GM12801 (cell line): ENCODE measurements around the gene CLPSL1.

Source experiments
- CTCF ChIP-seq: IDR thresholded peaks from one replicate; pipeline ENCODE4 v1.5.1; 2011; ENCODE audit warnings: control low read depth; ENCODE audit not compliant: insufficient read length; ENCODE audit errors: extremely low read depth

CLPSL1 gene

GRCh38 chr6:35780719-35781118, at the start of gene CLPSL1:
Gene CLPSL1, plus strand, starts transcription at chr6:35781019. Its CDS starts 92 bp downstream, at chr6:35781111.
- no peak for TF ChIP-seq CTCF

GRCh38 chr6:35731414-35731735, 49.4 kb upstream of the CLPSL1 start:
- TF ChIP-seq CTCF, result no peak

- TF ChIP-seq CTCF, result no peak
These were observed 48.9 kb upstream of the CLPSL1 start for GRCh38 chr6:35731736-35732532.

GRCh38 chr6:35733633-35734032, 47.2 kb upstream of the CLPSL1 start:
- TF ChIP-seq CTCF, result no peak

- no peak for TF ChIP-seq CTCF
These were observed 45.4 kb upstream of the CLPSL1 start for GRCh38 chr6:35735452-35735851.

- TF ChIP-seq CTCF, result no peak
These were observed 44.4 kb upstream of the CLPSL1 start for GRCh38 chr6:35736253-35736894.

- TF ChIP-seq CTCF, result no peak
These were observed 43.8 kb upstream of the CLPSL1 start, which contains the start of gene ARMC12 for GRCh38 chr6:35736982-35737412. Gene ARMC12, plus strand, starts transcription at chr6:35737032. Its CDS starts 77 bp downstream, at chr6:35737109.
